HG03432 (cell line): ENCODE results near the gene NEDD8.

Source experiments
- ATAC-seq: cut with Tn5 transposase; IDR thresholded peaks from one replicate; pipeline ENCODE4 v1.9.1; 2021; ENCODE audit warnings: mild to moderate bottlenecking, moderate library complexity; ENCODE audit not compliant: unreplicated experiment

Gene NEDD8

DNA sequence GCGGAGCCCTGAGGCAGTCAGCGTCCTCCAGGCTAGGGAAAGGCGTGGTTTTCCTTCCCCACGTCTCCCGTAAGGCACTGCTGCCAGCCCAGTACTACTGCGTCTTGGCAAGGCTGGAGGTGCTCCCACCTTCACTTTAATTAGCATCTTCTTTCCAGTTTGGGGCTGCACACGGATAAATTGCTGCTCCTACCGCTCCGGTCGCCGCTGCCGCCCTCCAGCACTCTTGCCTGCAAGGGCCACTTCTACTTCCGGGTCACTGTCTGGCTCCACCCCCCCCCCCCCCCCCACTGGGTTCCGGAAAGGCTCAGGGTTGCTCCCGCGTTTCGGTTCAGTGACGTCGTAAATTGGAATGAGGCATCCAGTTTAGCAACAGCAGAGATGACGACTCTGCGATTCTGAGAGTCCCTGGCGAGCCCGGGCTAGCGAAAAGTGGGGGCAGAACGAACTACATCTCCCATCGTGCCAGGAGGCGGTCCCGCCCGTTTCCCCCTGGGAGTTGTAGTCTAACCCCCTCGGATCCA, at the start of gene NEDD8:
NEDD8 (minus strand) TSS at position 247 of the 524 bp plus-strand sequence; CDS start at position 147, 100 bp downstream.
- ATAC-seq, result peak; percentile 85

GRCh38 chr14:24281636-24282035, 49.5 kb upstream of the NEDD8 start:
- no peak for ATAC-seq

DNA sequence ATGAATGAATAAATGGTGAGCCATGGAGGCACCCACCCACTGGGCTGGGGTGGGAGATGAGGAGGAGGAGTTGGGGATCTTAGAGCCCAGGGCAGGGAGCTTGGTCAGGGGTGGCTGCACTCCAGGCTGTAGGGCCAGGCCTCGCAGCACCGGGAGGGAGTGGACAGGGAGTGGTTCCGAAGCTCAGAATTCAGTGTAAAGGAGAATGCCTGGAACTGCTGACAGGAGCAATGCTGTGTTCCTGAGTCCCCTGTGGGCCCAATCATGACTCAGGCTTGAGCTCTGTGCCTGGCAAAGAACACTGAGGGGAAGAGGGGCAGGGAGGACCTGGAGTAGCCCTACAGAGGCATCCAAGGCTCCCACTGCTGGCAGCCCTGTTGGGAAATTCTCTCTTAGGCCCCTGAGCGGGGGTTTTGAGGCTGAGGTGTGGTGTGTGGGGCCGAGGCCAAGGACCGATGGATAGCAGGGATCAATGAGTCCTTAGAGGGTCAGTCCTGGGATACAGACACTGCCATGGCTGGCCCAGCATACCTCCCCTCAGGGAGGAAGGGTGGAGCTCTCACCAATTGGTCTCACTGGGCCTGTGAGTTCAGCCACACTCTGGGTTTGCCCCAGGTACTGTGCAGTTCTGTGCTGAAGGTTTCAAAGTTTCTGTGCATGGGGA, 48.8 kb upstream of the NEDD8 start:
- no peak for ATAC-seq

DNA sequence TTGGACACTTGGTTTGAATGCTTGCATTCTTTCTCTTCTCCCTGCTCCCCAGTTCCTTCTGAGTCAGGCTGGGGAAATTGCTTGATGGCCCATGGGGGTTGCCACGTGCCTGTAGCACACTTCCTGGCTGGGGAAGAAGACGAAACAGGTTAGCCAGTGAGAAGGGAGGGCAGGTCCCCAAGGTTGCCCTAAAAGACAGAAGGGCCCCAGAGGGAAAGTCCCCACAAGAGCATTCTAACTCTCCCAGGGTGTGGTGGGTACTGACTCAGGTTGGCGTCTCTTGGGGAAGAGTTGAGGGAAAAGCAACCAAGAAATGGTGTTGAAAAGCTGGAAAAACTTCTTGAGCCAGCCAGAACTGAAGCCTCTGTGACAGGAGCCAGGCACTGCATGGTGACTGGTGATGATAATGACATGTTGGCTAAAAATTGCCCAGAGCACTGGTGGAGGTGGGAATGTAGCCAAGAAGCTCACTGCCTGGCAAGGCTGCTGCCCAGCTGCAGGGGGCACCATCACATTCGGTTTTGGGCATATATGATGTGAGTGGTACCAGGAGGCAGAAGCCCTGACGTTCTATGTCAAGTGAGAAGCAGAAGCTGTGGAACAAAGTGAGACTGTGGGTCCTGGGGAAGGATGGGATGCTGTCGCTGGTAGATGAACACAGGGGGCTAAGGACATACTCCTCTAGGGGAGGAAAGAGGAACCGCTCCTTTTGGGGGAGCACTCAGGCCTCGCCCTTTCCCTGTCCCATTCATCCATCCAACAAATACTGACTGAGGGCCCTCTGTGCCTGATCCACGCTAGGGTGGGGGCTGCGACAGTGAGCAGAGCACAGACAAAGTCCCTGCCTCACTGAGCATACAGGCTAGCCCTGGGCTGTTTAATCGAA, 47.4 kb upstream of the NEDD8 start:
- peak; percentile 83 for ATAC-seq

GRCh38 chr14:24278424-24278823, 46.3 kb upstream of the NEDD8 start:
- no peak for ATAC-seq

GRCh38 chr14:24277606-24278321, 45.6 kb upstream of the NEDD8 start:
- ATAC-seq, result no peak

DNA sequence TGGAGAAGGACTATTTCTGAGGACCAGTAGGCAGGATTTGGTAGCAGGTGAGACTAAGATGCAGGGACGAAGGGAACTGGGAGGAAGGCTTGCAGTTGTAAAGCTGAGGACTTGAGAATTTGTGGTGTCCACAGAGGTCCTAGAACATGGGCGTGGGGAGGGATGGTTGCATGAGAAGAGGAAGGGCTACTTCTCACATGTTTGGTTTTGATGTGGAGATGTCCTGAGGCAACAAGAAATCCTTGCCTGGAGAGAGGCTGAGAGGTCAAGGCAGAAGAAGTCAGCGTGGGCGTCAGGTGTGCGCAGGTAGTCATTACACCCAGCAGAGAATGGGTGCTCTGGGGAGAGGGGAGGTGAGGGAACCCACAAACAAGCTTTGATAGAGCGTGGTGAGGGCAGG, 44.9 kb upstream of the NEDD8 start:
- no peak for ATAC-seq

- peak; percentile 50 for ATAC-seq
These were observed 42.0 kb upstream of the NEDD8 start for GRCh38 chr14:24274101-24274543.

- ATAC-seq, result no peak
These were observed 41.3 kb upstream of the NEDD8 start for GRCh38 chr14:24273422-24273998.

DNA sequence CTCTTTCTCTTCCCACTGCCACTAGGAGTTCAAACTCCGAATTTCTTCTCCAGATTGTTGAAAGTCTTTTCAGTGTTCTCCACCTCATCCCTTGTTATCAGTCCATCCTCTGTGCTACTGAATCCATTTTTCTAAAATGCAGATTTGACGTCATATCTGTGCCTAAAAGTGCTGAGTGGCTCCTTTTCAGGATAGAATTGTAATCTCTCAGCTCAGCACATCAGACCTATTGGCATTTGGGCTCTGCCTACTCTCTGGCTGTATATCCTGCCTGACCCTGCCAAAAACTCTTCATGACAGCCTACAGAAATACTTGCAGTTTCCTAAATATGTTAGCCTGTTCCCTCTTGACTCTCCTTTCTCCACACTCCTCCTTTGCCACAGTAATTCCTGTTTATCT, 40.3 kb upstream of the NEDD8 start:
- no peak for ATAC-seq

DNA sequence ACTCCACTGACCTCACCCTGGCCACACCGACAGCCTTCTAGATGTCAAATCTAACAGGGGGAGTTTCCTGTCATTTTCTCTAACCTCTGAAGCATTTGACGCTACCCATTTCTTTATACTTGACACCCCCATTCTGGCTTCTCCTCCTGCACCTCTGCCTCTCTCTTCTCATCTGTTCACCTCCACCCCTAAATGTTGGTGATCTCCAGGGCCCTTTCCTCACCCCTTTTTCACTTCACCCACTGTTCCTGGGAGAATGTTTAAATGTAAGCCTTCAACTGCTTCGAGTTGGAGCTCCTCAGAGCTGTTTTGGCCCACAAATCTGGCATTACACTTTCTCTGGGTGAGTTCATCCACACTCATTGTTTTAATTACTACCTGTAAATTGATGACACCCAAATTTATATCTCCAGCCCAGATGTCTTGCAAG, 39.7 kb upstream of the NEDD8 start:
- no peak for ATAC-seq

DNA sequence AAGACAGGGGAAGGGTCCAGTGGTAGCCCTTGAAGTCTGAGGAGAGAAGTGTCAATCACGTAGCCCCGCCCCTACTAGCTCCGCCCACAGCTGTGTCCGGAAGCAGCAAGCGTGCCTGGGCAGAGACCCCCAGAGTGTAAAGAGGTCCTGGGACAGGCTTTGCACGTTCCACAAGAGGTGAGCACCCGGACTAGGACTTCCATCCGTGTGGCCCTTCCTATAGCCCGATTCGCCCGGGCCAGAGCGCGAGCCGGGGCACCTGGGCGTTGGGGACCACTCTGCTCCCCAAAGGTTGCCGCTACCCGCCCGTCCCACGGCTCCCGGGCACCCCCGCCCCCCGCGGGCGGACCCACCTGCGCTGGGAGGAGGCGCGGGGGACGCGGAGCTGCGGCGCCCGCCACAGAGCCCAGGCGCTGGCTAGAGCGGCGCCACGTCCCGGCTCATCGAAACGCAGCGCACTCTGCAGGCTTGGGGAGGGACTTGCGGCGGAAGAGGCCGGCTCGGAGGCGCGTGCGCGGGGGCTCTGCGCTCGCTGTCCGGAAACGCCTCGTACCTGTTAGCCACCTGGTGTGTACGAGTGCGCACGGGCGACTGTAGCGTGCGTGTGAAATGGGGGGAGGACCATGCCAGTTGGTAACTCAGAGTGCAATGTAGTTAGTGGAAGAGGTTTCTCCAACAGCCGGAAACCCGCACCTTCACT, 39.1 kb upstream of the NEDD8 start, which contains the start of gene RABGGTA:
RABGGTA (minus strand) TSS at position 464 of the 700 bp plus-strand sequence. CDS start 482 bp downstream, outside the sequence.
- peak; percentile 91 for ATAC-seq

DNA sequence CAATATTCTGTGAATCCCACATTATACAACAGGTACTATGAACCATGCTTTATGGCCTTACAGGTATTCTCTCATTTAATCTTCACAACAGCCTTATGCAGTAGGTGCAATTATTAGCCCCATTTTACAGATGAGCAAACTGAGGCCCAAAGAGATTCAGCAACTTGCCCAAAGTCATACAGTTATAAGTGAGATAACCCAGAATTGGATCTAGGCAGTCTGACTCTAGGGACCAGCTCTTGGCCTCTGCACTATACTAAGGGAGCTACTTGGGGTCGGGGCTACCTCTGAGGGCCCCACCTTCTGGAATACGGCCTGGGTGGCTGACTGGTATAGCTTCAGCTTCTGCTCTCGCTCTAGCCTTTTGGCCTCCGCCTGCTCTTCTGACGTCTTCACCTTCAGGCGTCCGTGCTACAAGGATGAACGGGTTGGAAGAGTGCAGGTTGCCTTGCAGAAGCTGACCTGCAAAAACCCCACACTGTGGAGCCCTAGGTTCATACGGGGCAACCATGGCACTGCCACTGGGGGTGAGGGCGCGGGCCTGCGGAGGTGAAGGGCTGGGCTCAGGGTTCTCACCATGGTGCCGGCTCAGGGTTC, 38.5 kb upstream of the NEDD8 start:
- ATAC-seq, result peak; percentile 1

GRCh38 chr14:24269910-24270536, 37.9 kb upstream of the NEDD8 start:
- no peak for ATAC-seq

- no peak for ATAC-seq
These were observed 37.2 kb upstream of the NEDD8 start for GRCh38 chr14:24269368-24269767.

GRCh38 chr14:24268225-24268624, 36.1 kb upstream of the NEDD8 start:
- ATAC-seq, result no peak

DNA sequence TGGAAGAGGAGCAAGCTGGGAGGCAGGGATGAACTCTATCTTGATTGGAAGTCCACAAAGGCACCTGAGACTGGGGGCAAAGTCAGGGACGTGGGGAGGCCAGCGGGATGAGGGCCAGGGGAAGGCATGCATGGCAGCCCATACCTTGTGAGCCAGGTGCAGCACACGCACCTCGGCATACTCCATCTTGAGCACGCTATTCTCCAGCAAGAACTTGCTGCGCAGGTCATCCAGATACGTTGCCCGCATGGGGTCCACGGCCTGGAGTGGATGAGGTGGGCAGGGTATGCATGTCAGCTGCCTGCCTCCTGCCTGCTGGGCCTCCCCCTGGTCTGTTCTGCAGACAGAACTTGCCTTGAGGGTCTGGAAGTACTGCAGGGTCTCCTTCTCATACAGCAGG, 35.3 kb upstream of the NEDD8 start:
- ATAC-seq, result no peak

DNA sequence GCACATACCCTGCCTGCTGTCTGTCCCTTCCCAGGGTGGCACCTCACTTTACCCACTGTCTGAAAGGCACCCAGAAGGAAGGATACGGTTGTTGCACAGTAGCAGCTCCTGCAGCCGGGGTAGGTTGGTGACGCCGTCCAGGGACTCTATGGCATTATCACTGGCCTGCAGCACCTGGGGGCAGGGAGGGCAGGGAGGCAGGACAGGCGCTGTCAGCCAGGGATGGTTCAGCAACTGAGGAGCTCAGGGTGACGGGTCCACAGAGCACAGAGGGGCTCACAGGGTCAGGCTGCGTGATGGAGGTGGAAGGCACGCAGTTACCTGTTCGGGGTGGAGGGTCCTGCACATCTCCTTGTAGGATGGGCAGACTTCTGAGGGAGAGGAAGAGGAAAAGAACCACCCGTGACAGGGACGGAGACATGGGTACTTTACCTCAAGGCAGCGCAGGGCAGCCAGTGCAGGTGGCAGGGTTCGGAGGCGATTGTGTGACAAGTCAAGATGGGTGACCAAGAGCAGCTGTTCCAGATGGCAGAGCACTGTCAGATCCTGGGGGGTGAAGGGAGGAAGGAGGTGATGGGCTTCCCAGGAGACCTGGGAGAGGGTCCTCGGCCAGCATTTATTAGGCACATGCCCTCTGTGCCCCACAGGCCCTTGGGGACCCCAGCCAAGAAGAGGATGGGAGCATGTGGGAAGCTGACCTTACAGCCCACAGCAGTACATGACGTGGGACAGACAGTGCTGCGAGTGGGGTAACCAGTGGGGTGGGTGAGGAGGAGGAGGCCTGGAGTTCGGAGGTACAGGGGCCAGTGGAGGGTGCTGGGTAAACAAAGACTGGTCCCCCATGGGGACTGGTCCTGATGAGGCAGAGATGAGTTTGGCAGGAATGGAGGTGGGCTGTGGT, 34.4 kb upstream of the NEDD8 start:
- no peak for ATAC-seq
